Measurements from ENCODE around the gene FHOD1.

DNA sequence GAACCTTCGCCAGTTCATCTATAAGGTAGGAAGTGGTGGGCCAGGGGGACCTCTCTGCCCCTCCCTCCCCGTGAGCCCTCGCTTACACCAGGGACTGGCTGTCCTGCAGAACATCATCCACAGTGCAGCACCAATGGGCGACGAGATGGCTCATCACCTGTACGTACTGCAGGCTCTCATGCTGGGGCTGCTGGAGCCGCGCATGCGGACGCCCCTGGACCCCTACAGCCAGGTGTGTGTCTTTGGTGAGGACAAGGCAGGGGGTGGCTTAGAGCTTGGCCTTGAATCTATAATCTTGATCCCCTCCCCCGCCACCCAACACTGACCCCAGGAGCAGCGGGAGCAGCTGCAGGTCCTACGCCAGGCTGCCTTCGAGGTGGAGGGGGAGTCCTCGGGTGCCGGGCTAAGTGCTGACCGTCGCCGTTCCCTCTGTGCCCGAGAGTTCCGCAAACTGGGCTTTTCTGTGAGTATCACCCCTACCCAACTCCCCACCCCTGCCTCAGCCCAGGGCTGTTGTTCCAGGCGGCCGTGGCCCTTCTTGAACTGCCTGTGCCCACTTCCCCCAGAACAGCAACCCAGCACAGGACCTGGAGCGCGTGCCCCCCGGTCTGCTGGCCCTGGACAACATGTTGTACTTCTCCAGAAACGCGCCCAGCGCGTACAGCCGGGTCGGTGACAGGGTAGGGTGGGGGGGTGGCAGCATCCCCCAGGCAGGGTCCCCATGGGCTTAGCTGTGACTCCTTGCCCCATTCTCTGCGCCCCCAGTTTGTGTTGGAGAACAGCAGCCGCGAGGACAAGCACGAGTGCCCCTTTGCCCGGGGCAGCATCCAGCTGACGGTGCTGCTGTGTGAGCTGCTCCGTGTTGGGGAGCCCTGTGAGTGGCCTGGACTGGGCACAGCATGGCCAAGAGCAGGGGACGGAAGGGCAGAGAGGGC, 45.6 kb downstream of the FHOD1 start:
- TF ChIP-seq, protein P1, sequence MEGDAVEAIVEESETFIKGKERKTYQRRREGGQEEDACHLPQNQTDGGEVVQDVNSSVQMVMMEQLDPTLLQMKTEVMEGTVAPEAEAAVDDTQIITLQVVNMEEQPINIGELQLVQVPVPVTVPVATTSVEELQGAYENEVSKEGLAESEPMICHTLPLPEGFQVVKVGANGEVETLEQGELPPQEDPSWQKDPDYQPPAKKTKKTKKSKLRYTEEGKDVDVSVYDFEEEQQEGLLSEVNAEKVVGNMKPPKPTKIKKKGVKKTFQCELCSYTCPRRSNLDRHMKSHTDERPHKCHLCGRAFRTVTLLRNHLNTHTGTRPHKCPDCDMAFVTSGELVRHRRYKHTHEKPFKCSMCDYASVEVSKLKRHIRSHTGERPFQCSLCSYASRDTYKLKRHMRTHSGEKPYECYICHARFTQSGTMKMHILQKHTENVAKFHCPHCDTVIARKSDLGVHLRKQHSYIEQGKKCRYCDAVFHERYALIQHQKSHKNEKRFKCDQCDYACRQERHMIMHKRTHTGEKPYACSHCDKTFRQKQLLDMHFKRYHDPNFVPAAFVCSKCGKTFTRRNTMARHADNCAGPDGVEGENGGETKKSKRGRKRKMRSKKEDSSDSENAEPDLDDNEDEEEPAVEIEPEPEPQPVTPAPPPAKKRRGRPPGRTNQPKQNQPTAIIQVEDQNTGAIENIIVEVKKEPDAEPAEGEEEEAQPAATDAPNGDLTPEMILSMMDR (conservative IDR thresholded peaks at IDR 0.05; ENCODE audit: low read length) = no peak
- TF ChIP-seq EZH2phosphoT487 (IDR thresholded peaks at IDR 0.05; ENCODE audit: borderline replicate concordance, low read depth, low read length) = no peak

Measured in OCI-LY7 (cell line).